Measurements from ENCODE around the gene RAB14.
"Not testable (repeated sequence)": the region's sequence is repeated elsewhere in the genome, so short reads cannot be mapped to it uniquely, and the experiment has no call there.

Gene RAB14

DNA sequence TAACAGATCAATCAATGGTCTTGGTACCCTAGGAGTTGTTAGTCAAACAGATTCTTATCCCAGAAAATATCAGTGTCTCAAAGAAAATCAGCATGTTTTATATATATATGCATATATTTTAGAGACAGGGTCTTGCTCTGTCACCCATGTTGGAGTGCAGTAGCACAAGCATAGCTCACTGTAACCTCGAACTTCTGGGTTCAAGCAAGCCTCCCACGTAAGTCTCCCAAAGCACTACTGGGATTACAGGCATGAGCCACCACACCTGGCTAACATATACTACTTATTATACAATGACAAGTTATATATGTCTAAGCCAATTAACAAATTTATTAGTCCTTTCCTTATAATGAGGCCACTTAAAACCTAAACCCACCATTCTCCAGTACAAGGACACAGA lies 10.4 kb downstream of the RAB14 start:
- no peak for DNase-seq (ENCODE audit: low read depth in 3 of 3)

DNA sequence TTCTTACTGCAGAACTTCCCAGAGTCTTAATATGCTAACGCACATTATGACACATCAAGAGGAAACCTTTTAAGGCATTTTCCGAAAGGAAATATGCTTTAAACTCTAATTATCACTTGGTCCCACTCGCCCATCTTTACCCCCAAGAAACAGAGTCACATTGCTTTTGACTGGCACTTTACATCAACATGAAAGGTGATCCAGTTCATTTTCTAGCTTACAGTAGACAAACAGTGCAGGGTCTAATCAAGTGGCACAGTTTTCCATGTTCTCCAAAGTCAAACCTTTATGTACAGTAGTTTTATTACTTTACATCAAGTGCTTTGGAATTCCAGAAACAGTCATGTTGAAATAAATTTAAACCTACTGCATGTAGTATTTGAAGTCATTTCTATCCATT lies 12.0 kb downstream of the RAB14 start:
- no peak for DNase-seq (ENCODE audit: low read depth in 3 of 3)

DNA sequence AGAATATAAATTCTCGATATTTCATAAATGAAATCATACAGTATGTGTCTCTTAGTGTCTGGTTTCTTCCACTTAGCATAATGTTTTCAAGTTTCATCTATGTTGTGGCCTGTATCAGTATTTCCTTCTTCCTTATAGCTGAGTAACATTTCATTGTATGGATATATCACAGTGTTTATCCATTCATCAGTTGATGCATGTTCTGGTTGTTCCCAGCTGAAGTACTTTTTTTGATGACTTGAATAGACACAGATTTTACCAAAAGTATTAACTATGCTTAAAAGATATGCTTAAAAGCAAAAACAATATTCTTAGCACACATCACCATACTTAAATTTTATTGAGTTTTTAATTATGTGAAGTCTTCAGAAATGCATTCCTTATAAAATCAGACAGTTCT lies 12.7 kb downstream of the RAB14 start:
- DNase-seq (ENCODE audit: low read depth in 3 of 3): no peak

DNA sequence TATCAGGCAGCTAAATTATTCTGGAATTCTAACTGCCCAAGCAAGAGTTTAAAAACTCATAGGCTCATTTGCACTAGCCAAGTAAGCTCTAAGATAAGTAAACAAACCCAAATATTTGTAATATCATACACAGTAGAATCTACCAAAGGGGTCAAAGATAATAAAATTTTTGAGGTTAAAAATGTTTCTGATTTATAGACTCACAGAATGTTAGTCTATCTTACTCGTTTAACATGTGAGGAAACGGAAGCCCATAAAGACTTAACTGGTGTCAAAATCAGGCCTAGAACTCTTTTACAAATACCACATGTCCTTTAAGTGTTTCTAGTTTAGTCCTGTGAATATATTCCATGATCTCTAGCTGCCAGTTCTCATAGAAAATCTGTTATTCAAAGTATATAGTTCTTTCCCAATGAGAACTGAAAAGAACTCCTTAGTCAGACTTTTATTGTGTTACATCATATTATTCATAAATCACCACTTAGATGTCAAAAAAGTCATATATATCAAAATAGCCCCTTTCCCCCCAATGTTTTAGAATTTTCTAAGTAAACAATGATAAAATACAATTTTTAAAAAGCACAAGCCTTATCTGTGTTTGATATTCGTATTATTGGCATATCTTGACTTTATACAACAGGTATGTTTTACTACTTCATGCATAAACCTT lies 13.9 kb downstream of the RAB14 start:
- no peak for DNase-seq (ENCODE audit: low read depth in 3 of 3)

DNA sequence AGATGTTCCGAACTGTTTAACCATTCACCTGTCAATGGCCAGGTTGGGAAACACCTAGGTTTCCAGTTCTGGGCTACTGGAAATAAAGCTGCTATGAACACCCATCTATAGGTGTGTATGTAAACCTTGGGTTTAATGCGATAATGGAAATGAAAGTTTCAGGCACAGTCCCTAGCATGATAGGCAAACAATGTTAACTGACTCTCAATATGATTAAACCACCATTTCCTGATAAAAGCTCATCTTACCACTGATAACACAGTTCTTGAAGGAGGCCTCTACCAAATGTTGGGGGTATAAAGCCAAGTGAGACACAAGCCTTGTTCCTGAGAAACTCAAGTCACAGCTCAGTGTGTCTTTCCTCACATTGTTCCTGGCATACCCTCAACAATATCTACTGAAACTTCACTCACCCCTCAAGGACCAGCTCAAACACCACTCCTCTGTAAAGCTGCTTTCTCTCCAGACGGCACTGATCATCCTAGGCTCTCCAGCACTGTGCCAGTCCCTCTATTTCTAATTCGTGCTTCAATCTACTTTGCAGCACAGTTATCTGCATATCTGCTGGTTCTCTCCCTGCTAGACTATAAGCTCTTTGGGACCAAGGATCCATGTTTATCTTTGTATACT lies 15.8 kb downstream of the RAB14 start:
- DNase-seq (ENCODE audit: low read depth in 3 of 3): no peak

DNA sequence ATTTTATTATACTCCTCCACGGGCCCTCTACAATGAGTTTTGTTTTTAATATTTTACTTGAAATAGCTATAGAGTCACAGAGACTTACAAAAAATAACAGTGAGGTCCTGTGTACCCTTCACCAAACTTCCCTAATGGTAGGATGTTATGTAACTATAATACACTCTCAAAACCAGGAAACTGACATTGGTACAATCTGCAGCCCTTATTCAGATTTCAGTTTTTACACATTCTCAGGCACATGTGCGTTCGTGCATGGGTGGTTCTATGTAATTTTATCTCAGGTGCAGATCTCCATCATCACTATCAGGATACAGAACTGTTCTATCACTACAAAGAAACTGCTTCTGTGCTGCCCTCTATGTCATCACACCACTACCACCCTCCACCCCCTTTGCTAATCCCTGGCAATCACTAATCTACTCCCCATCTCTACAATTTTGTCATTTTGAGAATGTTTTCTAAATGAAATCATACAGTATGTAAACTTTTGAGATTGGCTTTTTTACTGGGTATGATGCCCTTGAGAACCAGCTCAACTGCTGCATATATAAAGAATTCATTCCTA lies 16.4 kb downstream of the RAB14 start:
- DNase-seq (ENCODE audit: low read depth in 3 of 3): no peak

DNA sequence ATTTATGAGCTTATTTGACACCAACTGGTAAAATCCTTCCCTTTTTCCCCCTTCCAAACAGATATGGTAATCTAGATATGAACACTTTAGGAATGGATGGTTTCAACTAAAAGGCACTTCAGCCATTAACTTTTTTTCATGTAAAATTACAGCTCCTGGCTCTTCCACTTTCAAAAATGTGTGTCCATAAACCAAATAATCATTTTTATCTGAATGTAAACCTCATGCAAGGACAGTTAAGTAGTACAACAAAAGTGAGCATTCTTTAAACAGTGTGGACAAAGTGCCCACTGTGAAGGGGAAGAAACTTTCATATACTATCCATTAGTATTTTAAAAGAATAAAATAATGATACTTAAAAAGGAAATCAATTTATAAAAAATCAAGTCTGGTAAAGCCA lies 17.2 kb downstream of the RAB14 start:
- no peak for DNase-seq (ENCODE audit: low read depth in 3 of 3)

DNA sequence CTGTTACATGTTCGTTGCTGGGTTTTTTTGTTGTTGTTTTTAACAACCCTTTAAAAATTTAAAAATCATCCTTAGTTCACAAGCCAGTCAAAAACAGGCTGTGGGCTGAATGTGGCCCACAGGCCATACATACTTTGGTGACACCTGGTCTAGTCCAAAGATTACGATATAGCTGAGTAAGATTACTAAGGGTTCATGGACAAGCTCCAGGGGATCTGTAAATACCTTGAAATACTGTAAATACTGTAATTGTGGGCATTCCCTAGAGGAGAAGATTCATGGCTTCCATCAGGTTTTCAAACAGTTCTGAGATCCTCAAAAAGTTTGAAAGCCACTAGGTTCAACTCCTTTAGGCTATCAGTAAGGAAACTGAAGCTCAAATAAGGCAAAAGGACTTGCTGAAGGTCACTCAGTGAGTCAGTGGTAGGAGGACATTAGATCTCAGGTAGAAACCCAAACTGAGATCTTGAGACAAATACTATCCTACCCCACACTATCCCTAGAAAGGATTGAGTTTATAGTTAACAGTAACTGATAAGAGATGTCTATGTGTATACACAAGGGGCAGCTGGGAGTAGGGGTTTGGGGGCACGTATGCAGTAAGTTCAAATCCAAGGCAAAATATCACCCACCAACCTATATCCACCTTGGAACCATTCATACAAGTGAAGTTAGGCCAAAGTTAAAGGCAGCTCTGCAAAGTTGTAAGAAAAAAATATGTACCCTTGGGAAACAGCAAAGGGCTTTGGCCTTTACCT lies 17.8 kb downstream of the RAB14 start:
- no peak for DNase-seq (ENCODE audit: low read depth in 3 of 3)

DNA sequence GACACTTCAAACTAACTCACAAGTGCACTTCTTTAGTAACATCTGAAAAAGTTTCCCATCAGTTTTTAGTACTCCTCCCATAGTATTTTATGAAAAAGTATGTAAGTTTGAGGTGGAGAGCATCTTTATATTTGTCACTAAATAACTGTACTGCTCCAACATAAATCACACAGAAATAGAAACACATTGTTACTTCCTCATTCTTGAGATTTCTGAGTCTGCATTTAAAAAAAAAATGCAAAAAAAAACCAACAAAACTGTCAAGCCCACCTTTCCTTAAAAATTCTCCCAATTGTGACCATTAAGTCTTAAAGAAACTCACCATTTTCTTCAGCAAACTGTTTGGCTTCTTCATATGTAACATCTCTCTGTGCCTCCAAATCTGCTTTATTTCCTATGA lies 18.7 kb downstream of the RAB14 start:
- DNase-seq (ENCODE audit: low read depth in 3 of 3): no peak

DNA sequence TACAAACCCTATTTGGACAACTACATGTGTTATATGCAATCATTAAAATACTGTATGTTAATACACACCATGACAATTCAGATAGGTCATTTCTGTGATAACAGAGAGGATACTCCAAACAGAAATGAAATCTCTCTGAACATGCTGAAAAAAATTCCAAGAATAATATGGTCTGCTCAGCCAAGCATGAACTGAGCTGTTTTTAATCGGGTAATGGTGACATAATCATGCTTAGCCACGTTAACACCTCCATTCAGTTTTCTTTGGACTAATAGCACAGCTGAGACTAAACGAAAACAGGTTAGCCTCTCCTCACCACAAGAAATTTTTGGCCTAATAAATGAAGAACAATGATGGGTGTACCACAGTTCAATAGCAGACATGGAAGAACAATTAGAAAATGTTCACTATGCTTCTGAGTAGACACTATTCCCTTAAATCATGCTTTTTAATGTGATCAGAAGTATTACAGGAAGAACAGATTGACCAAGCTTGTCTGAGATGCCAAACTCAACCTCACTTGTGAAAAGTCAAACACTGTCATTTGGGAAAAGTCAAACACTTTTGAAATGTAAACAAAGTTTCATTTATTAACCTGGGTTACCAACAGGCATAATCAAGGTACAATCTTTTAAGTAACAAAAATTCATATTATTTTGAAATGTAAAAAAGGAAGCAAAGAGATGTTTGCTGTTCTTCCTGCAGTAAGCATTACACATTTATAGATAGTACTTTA lies 19.4 kb downstream of the RAB14 start:
- no peak for DNase-seq (ENCODE audit: low read depth in 3 of 3)

DNA sequence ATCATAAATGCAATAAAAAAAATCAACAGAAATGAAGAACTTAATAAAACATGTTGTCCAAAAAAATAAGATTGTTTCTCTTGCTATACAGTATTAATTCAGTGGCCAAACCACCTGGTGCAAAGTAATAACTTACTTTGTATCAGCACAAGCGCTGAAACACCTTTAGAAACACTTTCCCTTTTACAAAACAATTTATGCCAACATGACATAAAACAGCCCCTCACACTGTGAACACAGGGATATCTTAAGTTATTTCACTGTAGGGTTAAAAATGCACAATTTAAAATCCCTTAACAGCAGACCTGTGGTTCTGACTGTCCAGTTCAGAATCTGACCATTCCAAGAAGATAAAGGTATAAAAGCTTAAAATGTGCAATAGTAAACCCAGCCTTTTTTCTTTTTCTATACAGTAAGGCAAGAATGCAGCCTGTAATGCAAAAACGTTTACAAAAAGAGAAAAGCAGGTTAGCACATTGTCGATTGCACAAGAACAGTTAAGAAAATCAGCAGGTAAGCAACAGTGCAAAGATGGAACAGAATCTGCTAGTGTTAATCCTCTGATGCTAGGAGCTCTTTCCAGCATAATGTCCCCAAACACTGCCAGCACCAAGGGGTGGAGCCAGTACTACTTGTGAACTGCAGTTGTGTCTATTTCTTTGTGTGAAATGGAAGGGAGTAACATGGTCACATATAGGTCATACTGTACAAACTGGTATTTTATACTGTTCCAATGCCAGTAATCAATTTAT lies 21.6 kb downstream of the RAB14 start:
- DNase-seq (ENCODE audit: low read depth in 3 of 3): no peak

DNA sequence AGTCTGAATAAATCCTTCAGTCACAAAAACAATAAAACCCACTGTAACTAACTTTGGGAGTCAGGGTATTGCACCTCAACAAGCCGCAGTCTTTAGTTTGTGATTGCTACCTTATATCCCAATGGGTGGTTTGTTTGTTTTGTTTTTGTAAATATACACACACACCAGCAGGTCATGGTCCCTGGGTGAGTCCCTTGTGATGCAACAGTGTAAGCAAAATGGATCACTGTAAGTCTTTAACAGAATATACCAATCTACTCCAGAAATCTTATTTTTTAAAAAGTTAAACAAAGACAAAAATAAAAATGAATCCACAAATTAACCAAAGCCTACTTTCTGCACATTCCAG lies 22.3 kb downstream of the RAB14 start:
- not testable (repeated sequence) for DNase-seq (ENCODE audit: low read depth in 3 of 3)

DNA sequence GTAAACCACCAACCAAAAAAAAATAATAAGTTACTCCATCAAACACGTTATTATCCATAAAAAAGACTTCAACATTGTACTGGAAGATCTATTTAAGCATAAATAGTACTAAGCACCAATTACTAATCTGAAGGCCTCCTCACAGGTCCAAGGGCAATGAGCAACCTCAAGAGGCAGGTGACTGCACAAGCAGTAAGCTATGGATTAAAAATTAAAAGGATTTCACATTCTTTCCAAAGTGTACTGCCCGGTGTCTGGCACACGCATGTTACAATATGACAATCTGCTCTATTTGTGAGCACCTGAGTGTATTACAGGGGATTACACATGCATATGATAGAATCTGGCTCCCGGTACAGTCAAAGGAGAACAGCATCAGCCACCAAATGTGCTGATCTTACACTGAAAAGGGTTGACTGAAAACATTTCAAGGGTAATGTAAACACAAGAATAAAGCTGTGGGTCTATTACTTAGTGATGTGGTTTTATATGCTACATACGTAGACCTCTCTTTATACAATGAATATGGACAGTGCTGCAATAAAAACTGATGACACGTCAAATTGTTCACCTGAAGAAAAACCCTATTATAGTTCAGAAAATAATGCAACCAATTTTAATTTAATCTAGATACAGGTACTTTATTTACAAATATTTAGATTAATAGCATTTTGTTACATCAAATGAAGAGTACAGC lies 22.8 kb downstream of the RAB14 start:
- DNase-seq (ENCODE audit: low read depth in 3 of 3): no peak

DNA sequence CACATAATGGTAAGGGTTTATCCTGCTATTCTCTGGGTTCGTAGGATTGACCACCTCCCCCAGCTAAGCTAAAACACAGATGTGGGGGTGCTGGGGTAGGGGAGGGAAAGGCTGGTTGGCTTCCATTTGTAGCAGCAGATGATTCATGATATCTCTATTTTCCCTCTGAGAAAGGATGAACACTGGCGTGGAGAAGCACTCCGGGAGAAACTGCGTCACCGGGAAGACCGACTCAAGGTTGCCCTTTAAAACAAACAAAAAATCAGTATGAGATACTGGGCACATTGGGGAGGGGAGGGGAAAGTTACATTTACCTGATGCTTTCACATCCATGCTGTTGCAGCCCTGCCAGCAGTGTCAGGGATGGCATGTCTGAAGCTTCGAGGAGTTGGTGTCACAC lies 28.2 kb downstream of the RAB14 start:
- no peak for DNase-seq (ENCODE audit: low read depth in 3 of 3)

DNA sequence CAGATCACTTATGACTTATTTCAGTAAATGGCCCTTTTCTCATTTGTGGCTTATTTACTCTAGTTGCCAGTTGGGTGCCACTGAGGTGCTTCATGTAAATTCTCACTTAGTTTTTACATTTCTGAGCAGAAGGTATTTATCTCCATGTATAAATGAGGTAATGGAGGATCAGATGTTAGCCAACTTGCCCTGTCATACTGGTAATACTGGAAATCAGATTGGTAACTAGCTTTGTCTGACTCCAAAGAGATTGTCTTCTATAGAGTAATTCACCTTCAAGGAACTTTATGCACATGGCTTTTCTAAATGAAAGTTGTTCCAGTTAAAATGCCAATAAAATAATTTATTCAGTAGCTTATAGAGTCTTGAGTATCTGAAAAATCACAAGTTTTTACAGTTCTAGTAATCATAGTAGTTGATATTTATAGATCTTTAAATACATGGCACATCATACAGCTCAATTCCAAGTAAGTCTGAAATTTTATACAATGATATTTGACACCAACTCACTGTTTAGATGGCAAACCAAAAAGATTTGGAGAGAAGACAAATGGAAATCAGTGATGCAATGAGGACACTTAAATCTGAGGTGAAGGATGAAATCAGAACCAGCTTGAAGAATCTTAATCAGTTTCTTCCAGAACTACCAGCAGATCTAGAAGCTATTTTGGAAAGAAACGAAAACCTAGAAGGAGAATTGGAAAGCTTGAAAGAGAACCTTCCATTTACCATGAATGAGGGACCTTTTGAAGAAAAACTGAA lies 28.8 kb downstream of the RAB14 start:
- no peak for DNase-seq (ENCODE audit: low read depth in 3 of 3)

DNA sequence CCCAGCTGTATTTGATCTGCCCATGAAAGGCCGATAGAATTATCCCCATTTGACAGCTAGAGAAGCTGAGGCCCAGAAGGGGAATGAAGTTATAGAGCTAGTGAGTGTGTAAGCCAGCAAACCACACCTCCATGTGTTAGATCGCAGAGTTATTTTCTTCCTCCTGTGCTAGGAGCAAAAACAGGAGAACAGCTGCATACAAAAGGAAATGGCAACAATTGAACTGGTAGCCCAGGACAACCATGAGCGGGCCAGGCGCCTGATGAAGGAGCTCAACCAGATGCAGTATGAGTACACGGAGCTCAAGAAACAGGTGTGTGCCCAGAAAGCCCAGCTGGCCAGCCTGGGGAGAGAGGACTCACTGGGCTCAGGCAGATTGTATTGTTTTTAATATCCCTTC lies 30.4 kb downstream of the RAB14 start:
- DNase-seq (ENCODE audit: low read depth in 3 of 3): no peak

DNA sequence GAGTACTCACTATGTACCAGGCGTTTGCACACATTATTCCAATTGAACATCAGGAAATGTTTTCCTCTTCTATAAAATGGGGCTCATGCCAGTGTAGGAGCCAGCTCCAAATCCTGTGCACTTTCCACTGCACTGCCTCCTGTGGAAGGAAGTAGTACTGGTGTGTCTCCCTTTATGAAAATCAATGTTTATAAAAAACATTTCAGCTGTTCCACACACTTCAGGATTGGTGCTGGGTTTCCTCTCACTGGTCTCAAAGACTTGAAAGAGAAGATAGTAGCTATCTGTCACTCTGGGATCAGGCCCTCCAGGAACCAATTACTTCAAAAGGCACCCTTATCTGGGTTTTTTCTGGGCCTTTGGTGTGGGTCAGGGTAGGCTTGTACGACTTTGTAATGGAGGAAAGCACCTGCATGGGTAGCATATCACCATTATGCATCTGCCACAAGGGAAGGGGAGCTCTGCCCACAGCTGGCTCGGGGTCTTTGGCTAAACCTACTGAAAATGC lies 32.5 kb downstream of the RAB14 start:
- DNase-seq (ENCODE audit: low read depth in 3 of 3): no peak

DNA sequence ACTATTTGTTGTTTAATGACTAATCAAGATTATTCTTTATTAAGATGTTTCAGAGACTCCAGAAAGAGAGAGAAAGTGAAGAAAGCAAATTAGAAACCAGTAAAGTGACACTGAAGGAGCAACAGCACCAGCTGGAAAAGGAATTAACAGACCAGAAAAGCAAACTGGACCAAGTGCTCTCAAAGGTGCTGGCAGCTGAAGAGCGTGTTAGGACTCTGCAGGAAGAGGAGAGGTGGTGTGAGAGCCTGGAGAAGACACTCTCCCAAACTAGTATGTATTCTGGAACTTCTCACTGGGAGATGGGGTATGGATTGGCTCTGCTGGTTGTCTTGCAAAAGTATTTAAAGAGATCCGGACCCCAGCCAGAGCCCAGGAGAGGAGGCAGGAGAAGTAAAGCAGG lies 33.6 kb downstream of the RAB14 start:
- no peak for DNase-seq (ENCODE audit: low read depth in 3 of 3)

DNA sequence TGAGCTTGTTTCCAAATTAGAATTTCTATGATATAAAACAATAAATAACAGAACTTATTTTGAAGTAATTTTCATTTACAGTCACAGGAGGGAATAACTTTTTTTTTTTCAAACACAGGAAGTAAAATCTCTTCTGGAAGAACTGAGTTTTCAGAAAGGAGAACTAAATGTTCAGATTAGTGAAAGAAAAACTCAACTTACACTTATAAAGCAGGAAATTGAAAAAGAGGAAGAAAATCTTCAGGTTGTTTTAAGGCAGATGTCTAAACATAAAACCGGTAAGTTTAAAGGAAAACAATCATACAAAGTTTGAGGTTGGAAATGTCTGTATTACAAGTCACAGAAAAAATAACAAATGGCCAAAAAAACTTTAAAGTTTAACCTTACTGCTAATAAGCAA lies 41.6 kb downstream of the RAB14 start:
- DNase-seq (ENCODE audit: low read depth in 3 of 3): no peak

DNA sequence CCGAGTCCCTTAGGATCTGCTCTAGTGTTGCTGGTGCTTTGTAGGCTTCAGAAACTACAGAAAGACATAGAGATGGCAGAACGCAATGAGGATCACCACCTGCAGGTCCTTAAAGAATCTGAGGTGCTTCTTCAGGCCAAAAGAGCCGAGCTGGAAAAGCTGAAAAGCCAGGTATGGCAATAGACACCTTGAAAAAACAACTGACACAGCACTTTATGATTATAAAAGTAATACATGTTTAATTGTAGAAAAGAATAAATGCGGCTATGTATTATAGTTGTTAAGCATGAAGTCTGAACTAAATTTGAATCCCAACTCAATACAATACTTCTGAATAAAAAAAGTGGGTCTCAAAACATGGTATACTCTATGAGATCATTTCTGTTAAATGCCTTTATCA lies 43.7 kb downstream of the RAB14 start:
- no peak for DNase-seq (ENCODE audit: low read depth in 3 of 3)

Data from stimulated activated CD4-positive, alpha-beta T cell treated with anti-CD3 and anti-CD28 coated beads, TNF-alpha, amount 100 ng/mL, for 48 hours (primary cell).